Caco-2 (cell line): Measurements from ENCODE around the gene SAMD10. TPM values are rescaled to one million over a fixed set of nuclear protein-coding genes. Genes with fewer than 3 reads are reported as not detected.

Source experiments
- BruUV-seq: library from RNA; stranded (reverse); fragments of 400-500 nt; replicated peaks from 2 replicates; lab custom pipeline; 2021; lab: Mats Ljungman, UMichigan
- CTCF ChIA-PET: fragments of 300-600 bp; sonication (Branson Sonifier 250); formaldehyde crosslinking; loops from one replicate; lab custom pipeline; 2022; ENCODE audit warnings: antibody characterized with exemption; lab: Charles Lee
- POLR2A ChIA-PET: fragments of 300-600 bp; sonication (Branson Sonifier 250); formaldehyde crosslinking; loops from one replicate; lab custom pipeline; 2022; ENCODE audit warnings: antibody characterized with exemption; lab: Charles Lee
- DNase-seq, 2 experiments: peaks; one replicate each; pipeline versions ENCODE4 v3.0.0 to v3.0.0-alpha.2; 2020 to 2022
- H3K27me3 ChIP-seq: replicated peaks from 2 replicates; pipeline ENCODE4 v1.6.0; 2011; ENCODE audit warnings: low read length; ENCODE audit not compliant: control insufficient read depth, insufficient read depth
- H3K36me3 ChIP-seq: 2 replicates; pipeline ENCODE4 v1.5.1; 2011; ENCODE audit warnings: low read length; ENCODE audit not compliant: control insufficient read depth, insufficient read depth
- H3K4me1 ChIP-seq: fragments of 250-450 bp; sonication (Bioruptor Pico); 2 replicates; pipeline ENCODE4 v1.5.1; 2020; ENCODE audit warnings: mild to moderate bottlenecking
- H3K4me3 ChIP-seq: 2 replicates; pipeline ENCODE4 v1.5.1; 2011; ENCODE audit warnings: low read depth, mild to moderate bottlenecking, control low read depth, low read length
- H3K9me3 ChIP-seq: fragments of 250-450 bp; sonication (Bioruptor Pico); 2 replicates; pipeline ENCODE4 v1.5.1; 2020; ENCODE audit warnings: mild to moderate bottlenecking, moderate library complexity
- H3K27ac Mint-ChIP-seq: one replicate; pipeline ENCODE4 v1.8.0; 2022; ENCODE audit warnings: mixed read lengths; ENCODE audit not compliant: unreplicated experiment
- H3K27me3 Mint-ChIP-seq: one replicate; pipeline ENCODE4 v1.8.0; 2022; ENCODE audit warnings: mixed read lengths; ENCODE audit not compliant: insufficient read depth, unreplicated experiment
- H3K36me3 Mint-ChIP-seq: one replicate; pipeline ENCODE4 v1.8.0; 2022; ENCODE audit warnings: mild to moderate bottlenecking, mixed read lengths; ENCODE audit not compliant: insufficient read depth, unreplicated experiment
- H3K4me1 Mint-ChIP-seq: one replicate; pipeline ENCODE4 v1.8.0; 2022; ENCODE audit warnings: low read depth, mixed read lengths; ENCODE audit not compliant: unreplicated experiment
- H3K4me3 Mint-ChIP-seq: one replicate; pipeline ENCODE4 v1.8.0; 2022; ENCODE audit warnings: mild to moderate bottlenecking, moderate library complexity, mixed read lengths; ENCODE audit not compliant: unreplicated experiment
- H3K9me3 Mint-ChIP-seq: one replicate; pipeline ENCODE4 v1.8.0; 2022; ENCODE audit warnings: mixed read lengths; ENCODE audit not compliant: unreplicated experiment
- intact Hi-C: fragments of 100-400 bp; cut with micrococcal nuclease; formaldehyde crosslinking; loops from one replicate; pipeline ENCODE4 v1.10.0; 2022; ENCODE audit not compliant: unreplicated experiment
- total RNA-seq: library from RNA; stranded (reverse); gene quantifications from 2 replicates; pipeline ENCODE4 v1.2.3, GENCODE V29; 2022
- TF ChIP-seq, protein P1 (sequence below), 2 experiments: fragments of 200-600 bp in 1 of 2; IDR thresholded peaks; 1 replicate in 1 of 2; 2 replicates in 1 of 2; pipeline versions ENCODE4 v1.5.1 to v1.8.0; 2011 to 2022; ENCODE audit warnings: antibody characterized with exemption in 1 of 2, control low read depth in 1 of 2, inconsistent platforms in 1 of 2, low read depth in 1 of 2, low read length in 1 of 2, mild to moderate bottlenecking in 1 of 2, moderate library complexity in 1 of 2; ENCODE audit not compliant: insufficient read depth in 1 of 2, severe bottlenecking in 1 of 2, unreplicated experiment in 1 of 2

SAMD10 gene
- total RNA-seq, 1 experiment from 2014 or later, result 13.6 TPM

DNA sequence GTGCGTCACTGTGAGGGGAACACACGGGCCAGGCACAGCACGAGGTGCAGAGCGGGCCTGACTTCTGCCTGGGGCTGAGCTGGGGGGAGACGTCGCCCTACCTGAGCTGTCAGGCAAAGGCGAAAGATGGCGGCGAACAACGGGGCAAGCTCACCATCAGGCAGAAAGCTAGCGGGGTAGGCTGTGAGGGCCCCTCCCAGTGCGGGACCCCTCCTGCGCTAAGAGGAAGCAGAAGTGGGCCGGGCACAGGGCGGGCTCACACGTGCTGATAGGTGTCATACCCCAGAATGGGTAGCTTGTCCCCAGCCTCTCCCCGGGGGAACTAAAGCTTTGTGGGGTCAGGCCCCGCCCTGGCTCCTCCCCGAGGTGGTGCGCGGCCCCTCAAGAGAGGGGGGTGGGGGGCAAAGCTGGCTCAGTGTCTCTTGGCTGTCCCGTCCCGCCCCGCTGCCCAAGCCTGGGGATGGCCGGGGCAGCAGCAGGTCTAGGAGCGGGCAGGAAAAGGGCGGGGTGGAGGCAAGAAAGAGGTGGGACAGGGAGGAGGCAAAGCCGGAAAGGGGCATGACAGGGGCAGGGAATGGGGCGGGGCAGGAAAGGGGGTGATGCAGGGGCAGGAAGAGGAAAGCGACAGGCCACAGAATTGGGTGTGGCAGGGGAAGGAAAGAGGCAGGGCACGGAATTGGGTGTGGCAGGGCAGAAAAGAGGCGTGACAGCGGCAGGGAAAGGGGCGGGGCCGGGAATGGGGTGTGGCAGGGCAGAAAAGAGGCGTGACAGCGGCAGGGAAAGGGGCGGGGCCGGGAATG, 38.0 kb downstream of the SAMD10 start:
- Histone ChIP-seq H3K9me3 (0 out of 2 replicates have a peak, but pooled peaks cover 4% of the 10 kb centered on the region), H3K27me3 (no peaks in the 10 kb centered on the region), H3K4me3 (no peak overlapping the region), H3K36me3 (peaks cover 27% of the 10 kb centered on the region), H3K4me1 (no peaks in the 10 kb centered on the region)
- CTCF ChIA-PET, result no interaction called here
- H3K4me1 Mint-ChIP-seq, result peaks cover 7% of the 10 kb centered on the region
- peaks cover 94% of the 10 kb centered on the region for H3K36me3 Mint-ChIP-seq
- H3K9me3 Mint-ChIP-seq, result no peaks in the 10 kb centered on the region
- BruUV-seq, result no TSS peak
- peak overlapping the region; percentile 79 for H3K27ac Mint-ChIP-seq
- DNase-seq, result peak in 1 of 2 experiments; percentile 69
- no peaks in the 10 kb centered on the region for H3K27me3 Mint-ChIP-seq
- H3K4me3 Mint-ChIP-seq, result no peak overlapping the region
- intact Hi-C loops, result no loop called here
- POLR2A ChIA-PET, result no interaction called here
- TF ChIP-seq, protein P1, sequence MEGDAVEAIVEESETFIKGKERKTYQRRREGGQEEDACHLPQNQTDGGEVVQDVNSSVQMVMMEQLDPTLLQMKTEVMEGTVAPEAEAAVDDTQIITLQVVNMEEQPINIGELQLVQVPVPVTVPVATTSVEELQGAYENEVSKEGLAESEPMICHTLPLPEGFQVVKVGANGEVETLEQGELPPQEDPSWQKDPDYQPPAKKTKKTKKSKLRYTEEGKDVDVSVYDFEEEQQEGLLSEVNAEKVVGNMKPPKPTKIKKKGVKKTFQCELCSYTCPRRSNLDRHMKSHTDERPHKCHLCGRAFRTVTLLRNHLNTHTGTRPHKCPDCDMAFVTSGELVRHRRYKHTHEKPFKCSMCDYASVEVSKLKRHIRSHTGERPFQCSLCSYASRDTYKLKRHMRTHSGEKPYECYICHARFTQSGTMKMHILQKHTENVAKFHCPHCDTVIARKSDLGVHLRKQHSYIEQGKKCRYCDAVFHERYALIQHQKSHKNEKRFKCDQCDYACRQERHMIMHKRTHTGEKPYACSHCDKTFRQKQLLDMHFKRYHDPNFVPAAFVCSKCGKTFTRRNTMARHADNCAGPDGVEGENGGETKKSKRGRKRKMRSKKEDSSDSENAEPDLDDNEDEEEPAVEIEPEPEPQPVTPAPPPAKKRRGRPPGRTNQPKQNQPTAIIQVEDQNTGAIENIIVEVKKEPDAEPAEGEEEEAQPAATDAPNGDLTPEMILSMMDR (IDR thresholded peaks at IDR 0.05; ENCODE audit: insufficient read depth in 1 of 2, low read depth in 1 of 2, low read length in 1 of 2, severe bottlenecking in 1 of 2, unreplicated experiment in 1 of 2), result no peak

DNA sequence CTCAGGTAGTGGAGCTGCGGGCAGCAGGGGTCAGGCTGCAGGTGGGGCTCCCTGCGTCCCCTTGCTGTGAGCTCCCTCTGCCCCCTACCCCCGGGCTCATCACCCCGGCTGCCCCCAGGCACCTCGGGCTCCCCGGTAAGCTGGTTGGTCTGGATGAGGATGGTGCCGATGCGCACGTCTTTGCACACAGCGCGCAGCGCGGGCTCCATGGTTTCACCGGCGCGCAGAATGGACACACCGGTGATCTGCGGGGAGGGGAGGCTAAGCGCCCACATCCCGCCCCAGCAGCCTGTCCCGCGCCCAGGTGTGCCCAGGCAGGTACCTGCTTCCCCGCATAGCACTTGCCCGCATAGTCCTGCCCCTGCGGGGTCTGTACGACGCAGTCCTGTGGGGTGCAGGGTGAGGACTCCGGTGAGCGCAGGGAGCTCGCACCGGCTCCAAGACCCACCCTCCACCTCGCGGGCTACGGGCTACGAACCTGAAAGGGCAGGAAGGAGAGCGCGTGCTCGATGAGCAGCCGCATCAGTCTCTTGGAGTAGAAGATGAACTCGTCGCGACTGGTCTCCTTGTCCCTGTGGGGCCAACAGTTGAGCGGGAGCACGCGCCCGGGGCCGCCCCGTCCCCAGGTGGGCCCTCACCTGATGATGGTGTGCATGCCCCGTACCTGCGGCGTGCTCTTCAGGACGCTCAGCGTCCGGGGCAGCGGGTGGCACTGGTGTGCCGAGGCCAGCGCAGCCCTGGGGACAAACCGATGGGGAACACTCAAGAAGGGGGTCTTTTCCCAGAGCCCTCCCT, 38.8 kb downstream of the SAMD10 start:
- H3K4me1 Mint-ChIP-seq, result peaks cover 7% of the 10 kb centered on the region
- CTCF ChIA-PET, result no interaction called here
- no peaks in the 10 kb centered on the region for H3K27me3 ChIP-seq
- DNase-seq, result peak in 1 of 2 experiments; percentile 48
- H3K36me3 ChIP-seq, result peaks cover 27% of the 10 kb centered on the region
- no peaks in the 10 kb centered on the region for H3K9me3 Mint-ChIP-seq
- peaks cover 94% of the 10 kb centered on the region for H3K36me3 Mint-ChIP-seq
- no peak overlapping the region for H3K4me3 ChIP-seq
- POLR2A ChIA-PET, result no interaction called here
- intact Hi-C loops, result no loop called here
- no peaks in the 10 kb centered on the region for H3K27me3 Mint-ChIP-seq
- H3K4me3 Mint-ChIP-seq, result no peak overlapping the region
- TF ChIP-seq, protein P1 (IDR thresholded peaks at IDR 0.05; ENCODE audit: insufficient read depth in 1 of 2, low read depth in 1 of 2, low read length in 1 of 2, severe bottlenecking in 1 of 2, unreplicated experiment in 1 of 2), result no peak
- H3K4me1 ChIP-seq, result no peaks in the 10 kb centered on the region
- no TSS peak for BruUV-seq
- H3K9me3 ChIP-seq, result 0 out of 2 replicates have a peak, but pooled peaks cover 4% of the 10 kb centered on the region
- peak overlapping the region; percentile 79 for H3K27ac Mint-ChIP-seq

- Histone ChIP-seq H3K9me3 (0 out of 2 replicates have a peak, but pooled peaks cover 4% of the 10 kb centered on the region), H3K36me3 (peaks cover 26% of the 10 kb centered on the region), H3K27me3 (no peaks in the 10 kb centered on the region), H3K4me1 (no peaks in the 10 kb centered on the region), H3K4me3 (no peak overlapping the region)
- peak overlapping the region; percentile 79 for H3K27ac Mint-ChIP-seq
- H3K4me3 Mint-ChIP-seq, result no peak overlapping the region
- ChIA-PET POLR2A (no interaction called here), CTCF (no interaction called here)
- H3K36me3 Mint-ChIP-seq, result peaks cover 94% of the 10 kb centered on the region
- BruUV-seq, result TSS peak; percentile 39
- peak in 1 of 2 experiments; percentile 55 for DNase-seq
- intact Hi-C loops, result no loop called here
- H3K27me3 Mint-ChIP-seq, result no peaks in the 10 kb centered on the region
- H3K9me3 Mint-ChIP-seq, result no peaks in the 10 kb centered on the region
- H3K4me1 Mint-ChIP-seq, result peaks cover 7% of the 10 kb centered on the region
- TF ChIP-seq, protein P1 (IDR thresholded peaks at IDR 0.05; ENCODE audit: insufficient read depth in 1 of 2, low read depth in 1 of 2, low read length in 1 of 2, severe bottlenecking in 1 of 2, unreplicated experiment in 1 of 2), result no peak
Observed at GRCh38 chr20:63940071-63940471, 39.4 kb downstream of the SAMD10 start.
